Smooth muscle cell (in vitro differentiated cells): ENCODE data around the gene C19orf81. TPM values are rescaled to one million over a fixed set of nuclear protein-coding genes. Genes with fewer than 3 reads are reported as not detected.
A peak's percentile ranks its signal among the peaks of the same experiment; 100 is the strongest.

ENCODE experiments used
- DNase-seq: peaks from one replicate; lab custom pipeline; 2025; ENCODE audit not compliant: unreplicated experiment; lab: John Stamatoyannopoulos, UW
- H2AFZ ChIP-seq: fragments of 200-600 bp; sonication (generic); 2 replicates; pipeline ENCODE4 v1.6.0; 2016; ENCODE audit warnings: antibody characterized with exemption, low read depth, mild to moderate bottlenecking
- H3F3A ChIP-seq: fragments of 200-600 bp; sonication (generic); 2 replicates; pipeline ENCODE4 v1.6.0; 2017; ENCODE audit warnings: antibody characterized with exemption, low read depth
- H3K27ac ChIP-seq: fragments of 200-600 bp; sonication (generic); 2 replicates; pipeline ENCODE4 v1.5.1; 2016; ENCODE audit warnings: low read depth, mild to moderate bottlenecking
- H3K27me3 ChIP-seq: fragments of 200-600 bp; sonication (generic); 2 replicates; pipeline ENCODE4 v1.6.1; 2016; ENCODE audit warnings: low read depth, mild to moderate bottlenecking
- H3K36me3 ChIP-seq: fragments of 200-600 bp; sonication (generic); 2 replicates; pipeline ENCODE4 v1.5.1; 2016; ENCODE audit warnings: low read depth
- H3K4me1 ChIP-seq: fragments of 200-600 bp; sonication (generic); 2 replicates; pipeline ENCODE4 v1.5.1; 2016; ENCODE audit warnings: low read depth
- H3K4me2 ChIP-seq: fragments of 200-600 bp; sonication (generic); 2 replicates; pipeline ENCODE4 v1.6.0; 2016; ENCODE audit warnings: mild to moderate bottlenecking
- H3K4me3 ChIP-seq: fragments of 200-600 bp; sonication (generic); 2 replicates; pipeline ENCODE4 v1.5.1; 2016; ENCODE audit warnings: mild to moderate bottlenecking
- H3K79me2 ChIP-seq: fragments of 200-600 bp; sonication (generic); 2 replicates; pipeline ENCODE4 v1.6.0; 2016; ENCODE audit warnings: low read depth, mild to moderate bottlenecking
- H3K9ac ChIP-seq: fragments of 200-600 bp; sonication (generic); 2 replicates; pipeline ENCODE4 v1.6.0; 2016; ENCODE audit warnings: low read depth
- H3K9me3 ChIP-seq: fragments of 200-600 bp; sonication (generic); replicated peaks from 2 replicates; pipeline ENCODE4 v1.5.1; 2016; ENCODE audit warnings: low read depth
- H4K20me1 ChIP-seq: fragments of 200-600 bp; sonication (generic); 2 replicates; pipeline ENCODE4 v1.6.0; 2016; ENCODE audit warnings: low read depth
- WGBS: methylation state at CpG from one replicate; pipeline ENCODE4 v1.1.7; 2016; ENCODE audit warnings: low lambda C conversion rate; 5-methylcytosine and 5-hydroxymethylcytosine counted together
- polyA plus RNA-seq: library from polyadenylated mRNA; unstranded; fragments of >200 nt; fragmentation: Nextera tagmentation; extraction: Ambion mirVana; gene quantifications from 2 replicates; pipeline ENCODE4 v1.2.1, GENCODE V29; 2016
- total RNA-seq: library from RNA; depleted of rRNA; stranded (reverse); fragments of >200 nt; gene quantifications from 2 replicates; pipeline ENCODE4 v1.2.3, GENCODE V29; 2014
- TF ChIP-seq, protein P1 (sequence below): fragments of 200-600 bp; sonication (generic); IDR thresholded peaks from 2 replicates; pipeline ENCODE4 v1.5.1; 2017; ENCODE audit warnings: borderline replicate concordance, mild to moderate bottlenecking, antibody characterized with exemption; ENCODE audit not compliant: insufficient read depth, poor library complexity, severe bottlenecking

C19orf81 gene
- total and polyA plus RNA-seq, 2 experiments from 2014 or later, result 1.7 to 13.5 TPM

- TF ChIP-seq, protein P1, sequence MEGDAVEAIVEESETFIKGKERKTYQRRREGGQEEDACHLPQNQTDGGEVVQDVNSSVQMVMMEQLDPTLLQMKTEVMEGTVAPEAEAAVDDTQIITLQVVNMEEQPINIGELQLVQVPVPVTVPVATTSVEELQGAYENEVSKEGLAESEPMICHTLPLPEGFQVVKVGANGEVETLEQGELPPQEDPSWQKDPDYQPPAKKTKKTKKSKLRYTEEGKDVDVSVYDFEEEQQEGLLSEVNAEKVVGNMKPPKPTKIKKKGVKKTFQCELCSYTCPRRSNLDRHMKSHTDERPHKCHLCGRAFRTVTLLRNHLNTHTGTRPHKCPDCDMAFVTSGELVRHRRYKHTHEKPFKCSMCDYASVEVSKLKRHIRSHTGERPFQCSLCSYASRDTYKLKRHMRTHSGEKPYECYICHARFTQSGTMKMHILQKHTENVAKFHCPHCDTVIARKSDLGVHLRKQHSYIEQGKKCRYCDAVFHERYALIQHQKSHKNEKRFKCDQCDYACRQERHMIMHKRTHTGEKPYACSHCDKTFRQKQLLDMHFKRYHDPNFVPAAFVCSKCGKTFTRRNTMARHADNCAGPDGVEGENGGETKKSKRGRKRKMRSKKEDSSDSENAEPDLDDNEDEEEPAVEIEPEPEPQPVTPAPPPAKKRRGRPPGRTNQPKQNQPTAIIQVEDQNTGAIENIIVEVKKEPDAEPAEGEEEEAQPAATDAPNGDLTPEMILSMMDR, result peak; percentile 56
- no peak for DNase-seq
- H3K79me2 ChIP-seq, result no peaks in the 10 kb centered on the region
- no peak overlapping the region for H3K4me2 ChIP-seq
- WGBS, result 44% methylated on average over 9 of the region's 9 CpGs
- H3F3A ChIP-seq, result no peaks in the 10 kb centered on the region
- no peak overlapping the region for H2AFZ ChIP-seq
- no peaks in the 10 kb centered on the region for H4K20me1 ChIP-seq
- H3K4me3 ChIP-seq, result no peak overlapping the region
- no peak overlapping the region for H3K27ac ChIP-seq
- H3K9me3 ChIP-seq, result no peaks in the 10 kb centered on the region
- H3K9ac ChIP-seq, result no peak overlapping the region
- H3K27me3 ChIP-seq, result peaks cover 4% of the 10 kb centered on the region
- no peaks in the 10 kb centered on the region for H3K36me3 ChIP-seq
- H3K4me1 ChIP-seq, result no peaks in the 10 kb centered on the region
These were observed 56.3 kb downstream of the C19orf81 start for GRCh38 chr19:50705422-50706019.

GRCh38 chr19:50706387-50706786 lies 57.1 kb downstream of the C19orf81 start:
- Histone ChIP-seq H3K36me3 (no peaks in the 10 kb centered on the region), H4K20me1 (no peaks in the 10 kb centered on the region), H3K27ac (no peak overlapping the region), H3K4me2 (no peak overlapping the region), H3K9me3 (no peaks in the 10 kb centered on the region), H3F3A (no peaks in the 10 kb centered on the region), H3K27me3 (no peaks in the 10 kb centered on the region), H3K79me2 (no peaks in the 10 kb centered on the region), H2AFZ (no peak overlapping the region), H3K4me3 (no peak overlapping the region), H3K4me1 (no peaks in the 10 kb centered on the region), H3K9ac (no peak overlapping the region)
- no peak for DNase-seq
- WGBS, result 69% methylated on average over 5 of the region's 5 CpGs
- TF ChIP-seq, protein P1, result no peak

- 71% methylated on average over 12 of the region's 12 CpGs for WGBS
- no peaks in the 10 kb centered on the region for H3K27me3 ChIP-seq
- TF ChIP-seq, protein P1, result no peak
- H4K20me1 ChIP-seq, result no peaks in the 10 kb centered on the region
- H3K4me3 ChIP-seq, result no peak overlapping the region
- H3K27ac ChIP-seq, result no peak overlapping the region
- H3K9me3 ChIP-seq, result no peaks in the 10 kb centered on the region
- no peak for DNase-seq
- H3K4me2 ChIP-seq, result no peak overlapping the region
- H3K9ac ChIP-seq, result no peak overlapping the region
- no peaks in the 10 kb centered on the region for H3K79me2 ChIP-seq
- H3K4me1 ChIP-seq, result no peaks in the 10 kb centered on the region
- no peaks in the 10 kb centered on the region for H3F3A ChIP-seq
- H3K36me3 ChIP-seq, result no peaks in the 10 kb centered on the region
- H2AFZ ChIP-seq, result no peak overlapping the region
These were observed 59.1 kb downstream of the C19orf81 start for GRCh38 chr19:50708179-50708879.

Other genes with a start within 250 kb of the C19orf81 start
- gene SPIB, start 230.5 kb upstream of the C19orf81 start, total RNA-seq, result not detected in 2 replicates
- gene SPIB, start 230.5 kb upstream of the C19orf81 start, polyA plus RNA-seq, result 0.17 TPM in 1 of 2 replicates, not detected in the other
- gene MYBPC2, start 216.6 kb upstream of the C19orf81 start, total RNA-seq, result 0.18 TPM in 1 of 2 replicates, not detected in the other
- not detected in 2 replicates for gene MYBPC2, start 216.6 kb upstream of the C19orf81 start, polyA plus RNA-seq
- 49.0 and 51.7 TPM in 2 replicates for gene EMC10, start 172.9 kb upstream of the C19orf81 start, total RNA-seq
- gene EMC10, start 172.9 kb upstream of the C19orf81 start, polyA plus RNA-seq, result 18.0 and 22.0 TPM in 2 replicates
- 1.7 and 4.1 TPM in 2 replicates for gene GARIN5A, start 172.6 kb upstream of the C19orf81 start, total RNA-seq
- 2.1 and 3.7 TPM in 2 replicates for gene GARIN5A, start 172.6 kb upstream of the C19orf81 start, polyA plus RNA-seq
- 17.1 and 32.0 TPM in 2 replicates for gene JOSD2, start 138.3 kb upstream of the C19orf81 start, total RNA-seq
- gene JOSD2, start 138.3 kb upstream of the C19orf81 start, polyA plus RNA-seq, result 77.6 and 85.1 TPM in 2 replicates
- gene ASPDH, start 135.5 kb upstream of the C19orf81 start, total RNA-seq, result not detected in 2 replicates
- 0.89 TPM in 1 of 2 replicates, not detected in the other for gene ASPDH, start 135.5 kb upstream of the C19orf81 start, polyA plus RNA-seq
- gene LRRC4B, start 81.0 kb upstream of the C19orf81 start, total RNA-seq, result 8.6 and 10.1 TPM in 2 replicates
- gene LRRC4B, start 81.0 kb upstream of the C19orf81 start, polyA plus RNA-seq, result 1.7 and 2.2 TPM in 2 replicates
- 0.13 and 0.63 TPM in 2 replicates for gene SYT3, start 9.6 kb upstream of the C19orf81 start, total RNA-seq
- gene SYT3, start 9.6 kb upstream of the C19orf81 start, polyA plus RNA-seq, result 0.54 and 1.8 TPM in 2 replicates
- 2.1 and 4.1 TPM in 2 replicates for gene SHANK1, start 70.4 kb downstream of the C19orf81 start, total RNA-seq
- gene SHANK1, start 70.4 kb downstream of the C19orf81 start, polyA plus RNA-seq, result 1.0 and 1.8 TPM in 2 replicates
- 48.3 and 53.4 TPM in 2 replicates for gene CLEC11A, start 73.9 kb downstream of the C19orf81 start, total RNA-seq
- 138 and 155 TPM in 2 replicates for gene CLEC11A, start 73.9 kb downstream of the C19orf81 start, polyA plus RNA-seq
- not detected in 2 replicates for gene GPR32, start 121.0 kb downstream of the C19orf81 start, total RNA-seq
- gene GPR32, start 121.0 kb downstream of the C19orf81 start, polyA plus RNA-seq, result not detected in 2 replicates
- not detected in 2 replicates for gene ACP4, start 141.0 kb downstream of the C19orf81 start, total RNA-seq
- gene ACP4, start 141.0 kb downstream of the C19orf81 start, polyA plus RNA-seq, result 0.26 TPM in 2 replicates
- 0.85 TPM in 1 of 2 replicates, not detected in the other for gene KLK1, start 174.3 kb downstream of the C19orf81 start, total RNA-seq
- gene KLK1, start 174.3 kb downstream of the C19orf81 start, polyA plus RNA-seq, result not detected in 2 replicates
- not detected in 2 replicates for gene KLK15, start 184.1 kb downstream of the C19orf81 start, total RNA-seq
- gene KLK15, start 184.1 kb downstream of the C19orf81 start, polyA plus RNA-seq, result not detected in 2 replicates
- gene KLK3, start 205.5 kb downstream of the C19orf81 start, total RNA-seq, result not detected in 2 replicates
- not detected in 2 replicates for gene KLK3, start 205.5 kb downstream of the C19orf81 start, polyA plus RNA-seq
- gene KLK2, start 224.0 kb downstream of the C19orf81 start, total RNA-seq, result not detected in 2 replicates
- gene KLK2, start 224.0 kb downstream of the C19orf81 start, polyA plus RNA-seq, result not detected in 2 replicates